ENCODE measurements around the gene TRIM56.

Gene TRIM56

DNA sequence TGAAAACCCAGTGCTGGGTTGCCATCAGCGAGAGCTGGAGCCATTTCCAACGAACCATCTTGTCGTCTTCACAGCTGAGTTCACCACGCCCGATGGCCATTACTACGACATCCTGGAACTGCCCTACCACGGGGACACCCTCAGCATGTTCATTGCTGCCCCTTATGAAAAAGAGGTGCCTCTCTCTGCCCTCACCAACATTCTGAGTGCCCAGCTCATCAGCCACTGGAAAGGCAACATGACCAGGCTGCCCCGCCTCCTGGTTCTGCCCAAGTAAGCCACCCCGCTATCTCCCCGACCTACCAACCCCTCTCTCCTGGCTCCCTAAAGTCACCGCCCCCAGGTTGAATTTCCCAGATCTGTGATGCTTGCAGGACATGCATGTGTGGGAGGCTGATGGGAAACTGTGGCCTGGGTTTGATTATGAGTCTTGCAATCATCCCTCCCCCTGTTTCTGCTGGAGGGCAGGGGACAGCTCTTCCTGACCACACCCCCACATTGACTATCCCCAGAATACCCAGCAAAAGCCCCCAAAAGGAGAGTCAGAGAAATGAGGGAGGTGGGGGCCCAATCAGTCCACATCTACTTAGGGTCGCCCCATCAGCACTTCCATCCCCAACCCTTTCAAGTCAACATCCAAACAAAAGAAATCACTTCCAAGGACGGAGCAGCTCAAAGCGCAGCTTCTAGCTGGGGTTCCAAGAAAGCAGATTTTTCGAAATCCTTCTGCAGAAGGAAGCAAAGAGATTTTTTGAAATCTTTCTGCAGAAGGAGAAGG lies 48.5 kb downstream of the TRIM56 start:
- DNase-seq (ENCODE audit: low spot score) = no peak

DNA sequence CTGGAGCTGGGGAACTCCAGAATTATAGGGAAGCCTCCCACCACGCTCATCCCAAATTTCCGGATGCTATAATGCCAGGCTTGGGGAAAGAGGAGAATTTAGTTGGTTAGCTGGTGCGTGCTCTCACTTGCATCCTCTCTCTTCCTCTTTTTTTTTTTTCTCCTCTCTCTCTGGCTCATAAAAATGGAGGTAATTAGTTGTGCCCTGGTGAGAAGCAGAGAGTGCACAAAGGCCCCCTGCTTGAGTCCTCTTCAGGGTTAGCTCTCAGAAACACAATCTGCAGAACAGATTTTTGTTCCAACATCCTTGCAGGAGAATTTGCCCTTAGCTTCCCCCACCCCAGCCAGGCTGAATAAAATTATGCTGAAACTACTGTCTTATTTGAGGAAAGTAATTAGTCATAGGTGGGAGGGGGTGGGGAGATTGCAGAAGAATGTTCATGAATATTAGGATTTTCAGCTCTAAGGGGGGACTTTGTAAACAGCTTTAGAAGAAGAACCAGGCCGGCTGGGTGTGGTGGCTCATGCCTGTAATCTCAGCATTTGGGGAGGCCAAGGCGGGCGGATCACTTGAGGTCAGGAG lies 49.2 kb downstream of the TRIM56 start:
- DNase-seq (ENCODE audit: low spot score) = peak; percentile 63

DNA sequence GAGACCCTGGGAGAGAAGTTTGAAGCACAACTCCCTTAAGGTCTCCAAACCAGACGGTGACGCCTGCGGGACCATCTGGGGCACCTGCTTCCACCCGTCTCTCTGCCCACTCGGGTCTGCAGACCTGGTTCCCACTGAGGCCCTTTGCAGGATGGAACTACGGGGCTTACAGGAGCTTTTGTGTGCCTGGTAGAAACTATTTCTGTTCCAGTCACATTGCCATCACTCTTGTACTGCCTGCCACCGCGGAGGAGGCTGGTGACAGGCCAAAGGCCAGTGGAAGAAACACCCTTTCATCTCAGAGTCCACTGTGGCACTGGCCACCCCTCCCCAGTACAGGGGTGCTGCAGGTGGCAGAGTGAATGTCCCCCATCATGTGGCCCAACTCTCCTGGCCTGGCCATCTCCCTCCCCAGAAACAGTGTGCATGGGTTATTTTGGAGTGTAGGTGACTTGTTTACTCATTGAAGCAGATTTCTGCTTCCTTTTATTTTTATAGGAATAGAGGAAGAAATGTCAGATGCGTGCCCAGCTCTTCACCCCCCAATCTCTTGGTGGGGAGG lies 52.5 kb downstream of the TRIM56 start:
- no peak for DNase-seq (ENCODE audit: low spot score)

DNA sequence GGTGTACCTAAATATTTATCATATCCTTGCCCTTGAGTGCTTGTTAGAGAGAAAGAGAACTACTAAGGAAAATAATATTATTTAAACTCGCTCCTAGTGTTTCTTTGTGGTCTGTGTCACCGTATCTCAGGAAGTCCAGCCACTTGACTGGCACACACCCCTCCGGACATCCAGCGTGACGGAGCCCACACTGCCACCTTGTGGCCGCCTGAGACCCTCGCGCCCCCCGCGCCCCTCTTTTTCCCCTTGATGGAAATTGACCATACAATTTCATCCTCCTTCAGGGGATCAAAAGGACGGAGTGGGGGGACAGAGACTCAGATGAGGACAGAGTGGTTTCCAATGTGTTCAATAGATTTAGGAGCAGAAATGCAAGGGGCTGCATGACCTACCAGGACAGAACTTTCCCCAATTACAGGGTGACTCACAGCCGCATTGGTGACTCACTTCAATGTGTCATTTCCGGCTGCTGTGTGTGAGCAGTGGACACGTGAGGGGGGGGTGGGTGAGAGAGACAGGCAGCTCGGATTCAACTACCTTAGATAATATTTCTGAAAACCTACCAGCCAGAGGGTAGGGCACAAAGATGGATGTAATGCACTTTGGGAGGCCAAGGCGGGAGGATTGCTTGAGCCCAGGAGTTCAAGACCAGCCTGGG lies 53.1 kb downstream of the TRIM56 start:
- DNase-seq (ENCODE audit: low spot score) = no peak

DNA sequence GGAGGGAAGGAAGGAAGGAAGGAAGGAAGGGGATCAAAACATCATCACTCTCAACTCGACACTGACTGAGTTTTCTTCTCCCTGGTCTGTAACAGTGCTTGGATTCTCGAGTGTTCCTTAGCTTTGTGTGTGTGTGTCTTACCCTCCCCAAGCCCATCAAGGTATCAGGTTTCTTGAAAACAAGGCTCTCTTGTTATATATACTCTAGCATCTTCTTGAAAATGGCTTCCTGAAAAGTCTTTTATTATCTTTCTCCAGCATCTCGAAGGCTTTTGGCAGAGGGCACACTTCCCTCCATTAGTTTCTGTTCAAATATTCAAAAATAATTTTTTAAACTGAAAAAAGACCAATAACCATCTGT lies 55.0 kb downstream of the TRIM56 start:
- no peak for DNase-seq (ENCODE audit: low spot score)

DNA sequence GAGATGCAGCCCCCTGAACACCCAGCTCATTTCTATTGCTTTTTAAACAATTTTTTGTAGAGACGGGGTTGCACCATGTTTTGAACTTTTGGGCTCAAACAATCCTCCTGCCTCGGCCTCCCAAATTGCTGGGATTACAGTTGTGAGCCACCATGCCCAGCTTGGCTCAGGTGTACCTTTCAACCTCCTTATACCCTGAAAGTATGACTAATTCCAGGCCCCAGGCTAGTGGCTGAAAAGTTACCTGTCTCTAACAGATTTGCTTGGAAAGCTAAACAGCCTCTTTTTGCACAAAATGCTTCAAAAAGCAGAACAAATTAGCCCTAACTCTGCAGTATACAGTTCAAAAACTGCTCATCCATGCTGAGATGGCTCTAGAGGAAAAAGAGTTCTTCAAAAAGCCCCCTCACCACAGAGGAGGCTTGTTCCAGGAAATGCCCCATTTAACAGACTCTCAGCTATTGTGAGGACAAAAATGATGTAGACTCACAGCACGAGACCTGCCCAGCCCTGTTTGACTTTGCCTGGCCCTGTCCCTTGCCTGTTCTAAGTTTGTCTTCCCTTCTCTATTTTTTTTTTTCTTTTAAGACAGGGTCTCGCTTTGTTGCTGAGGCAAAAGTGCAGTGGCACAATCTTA lies 55.6 kb downstream of the TRIM56 start:
- no peak for DNase-seq (ENCODE audit: low spot score)
